Psoas muscle (tissue), 8 donors: Measurements from ENCODE around the gene ARHGEF38. TPM values are rescaled to one million over a fixed set of nuclear protein-coding genes. Genes with fewer than 3 reads are reported as not detected.

Experiments used
- ATAC-seq, 4 donors: fragments of 200-7000 bp; cut with Tn5 transposase; one replicate each; pipeline ENCODE4 v1.9.1; 2020; ENCODE audit warnings: moderate library complexity in 3 of 4, mild to moderate bottlenecking in 2 of 4
- DNase-seq, 2 donors: peaks; one replicate each; pipeline ENCODE4 v3.0.0-alpha.2; 2020
- H3K27ac ChIP-seq: fragments of 200-600 bp; one replicate; pipeline ENCODE4 v1.8.0; 2022
- H3K27me3 ChIP-seq, 3 donors: fragments of 200-600 bp in 1 of 3; one replicate each; pipeline versions ENCODE4 v1.6.1 to v1.8.0; 2013 to 2022; ENCODE audit warnings: low read length in 2 of 3, mild to moderate bottlenecking in 2 of 3, moderate library complexity in 1 of 3; ENCODE audit not compliant: insufficient read depth in 3 of 3
- H3K36me3 ChIP-seq, 2 donors: fragments of 200-600 bp in 1 of 2; one replicate each; pipeline versions ENCODE4 v1.6.1 to v1.8.0; 2013 to 2022; ENCODE audit warnings: low read depth in 1 of 2, mild to moderate bottlenecking in 1 of 2, moderate library complexity in 1 of 2; ENCODE audit not compliant: insufficient read depth in 1 of 2
- H3K4me1 ChIP-seq: fragments of 200-600 bp; one replicate; pipeline ENCODE4 v1.8.0; 2022
- H3K4me3 ChIP-seq: fragments of 200-600 bp; one replicate; pipeline ENCODE4 v1.8.0; 2022; ENCODE audit warnings: mild to moderate bottlenecking
- H3K9me3 ChIP-seq: fragments of 200-600 bp; one replicate; pipeline ENCODE4 v1.8.0; 2022
- CTCF ChIP-seq: fragments of 200-600 bp; IDR thresholded peaks from one replicate; pipeline ENCODE4 v1.8.0; 2022; ENCODE audit warnings: antibody characterized with exemption
- WGBS, 3 donors: extraction: QIAGEN DNeasy Blood & Tissue Kit; methylation state at CpG; one replicate each; pipeline versions ENCODE4 v1.1.6 to v1.1.7; 2013; 5-methylcytosine and 5-hydroxymethylcytosine counted together
- intact Hi-C, 2 donors: fragments of 100-400 bp; cut with DNase I; formaldehyde crosslinking; loops; one replicate each; pipeline versions ENCODE4 v1.11.0 to v1.14.2; 2022
- polyA plus RNA-seq, 3 donors: library from polyadenylated mRNA; stranded (reverse); fragments of 200-250 nt; gene quantifications; one replicate each; pipeline ENCODE4 v1.2.3, GENCODE V29; 2013
- total RNA-seq, 4 donors: library from RNA; stranded (reverse); fragmentation: NEBNext Ultra II Directional in 2 of 4; extraction: Animal tissue kit (Norgen Biotek cat#: 25700) in 2 of 4; gene quantifications; one replicate each; pipeline versions ENCODE4 v1.2.1 to v1.2.4, GENCODE V29; 2021 to 2023
- donor health status: healthy with polysubstance abuse.
- donor health status: DM: no; HTN: no; CAD: no; lungs with moderate emphysema.
- donor health status: Bipolar disorder and iron deficiency.
- donor health status: healthy.
- donor health status: DM: yes; HTN: yes; CAD: no.
- donor health status: DM: no; HTN: no; CAD: no.
- donor health status: DM: no; HTN: no; CAD: no.
- donor health status: DM: yes; HTN: yes; CAD: no.

The ARHGEF38 gene
- total and polyA plus RNA-seq, 7 donors: not detected

DNA sequence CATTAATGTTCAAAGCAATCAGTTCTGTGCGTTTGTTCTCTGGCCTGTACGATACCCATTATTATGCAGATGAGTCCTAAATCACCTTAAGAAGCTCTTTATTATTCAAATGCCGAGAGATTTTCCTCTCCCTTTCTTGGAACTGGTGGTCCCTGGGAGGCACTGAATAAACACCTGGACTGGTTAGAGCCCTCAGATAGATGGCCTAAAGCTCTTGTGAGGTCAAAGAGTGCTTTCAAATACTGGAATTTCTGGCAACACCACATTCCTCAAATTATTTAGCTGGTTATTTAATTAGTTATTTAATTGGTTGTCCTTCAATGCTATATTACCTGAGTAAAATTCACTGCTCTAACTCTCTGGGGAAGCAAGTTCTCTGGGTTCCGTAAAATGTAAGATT is 3.0 kb downstream of the ARHGEF38 start:
- Histone ChIP-seq H3K36me3 (no peaks in the 10 kb centered on the region), H3K4me3 (no peak overlapping the region), H3K9me3 (no peaks in the 10 kb centered on the region), H3K27me3 (no peaks in the 10 kb centered on the region), H3K4me1 (no peaks in the 10 kb centered on the region), H3K27ac (no peak overlapping the region)
- no peak for TF ChIP-seq CTCF
- ATAC-seq (no peak), DNase-seq (no peak)
- WGBS, 3 donors: 69 to 79% (median 72%) methylated on average over 4 of the region's 4 CpGs
- intact Hi-C loops: no loop called here

DNA sequence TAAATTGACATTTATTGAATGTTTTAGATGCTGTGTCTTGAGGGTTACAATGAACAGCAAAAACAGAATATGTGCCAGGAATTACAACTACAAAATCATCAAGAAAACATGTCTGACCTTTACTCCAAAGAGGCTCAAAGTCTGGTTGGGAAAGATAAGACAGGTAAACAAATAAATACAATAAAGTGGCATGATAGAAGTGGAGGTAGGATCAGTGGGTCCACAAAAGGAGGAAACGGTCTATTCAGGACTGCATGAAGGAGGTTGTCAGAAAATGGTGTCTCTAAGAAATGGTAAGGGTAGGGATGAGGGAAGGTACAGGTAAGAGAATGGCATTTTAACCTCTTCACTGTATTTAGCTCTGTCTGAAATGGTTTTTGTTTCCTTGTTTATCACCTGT is 3.8 kb downstream of the ARHGEF38 start:
- no peak overlapping the region for H3K27ac ChIP-seq
- no peaks in the 10 kb centered on the region for H3K27me3 ChIP-seq
- H3K4me1 ChIP-seq: no peaks in the 10 kb centered on the region
- H3K4me3 ChIP-seq: no peak overlapping the region
- 76 to 92% (median 82%) methylated on average over 1 of the region's 1 CpG for WGBS, 3 donors
- ATAC-seq: no peak
- no peak for TF ChIP-seq CTCF
- DNase-seq: no peak
- no peaks in the 10 kb centered on the region for H3K36me3 ChIP-seq
- intact Hi-C loops: no loop called here
- H3K9me3 ChIP-seq: no peaks in the 10 kb centered on the region

GRCh38 chr4:105558277-105558676 is 5.9 kb downstream of the ARHGEF38 start:
- Histone ChIP-seq H3K4me1 (no peaks in the 10 kb centered on the region), H3K27ac (no peak overlapping the region), H3K9me3 (no peaks in the 10 kb centered on the region), H3K36me3 (no peaks in the 10 kb centered on the region), H3K27me3 (no peaks in the 10 kb centered on the region), H3K4me3 (no peak overlapping the region)
- intact Hi-C loops: no loop called here
- DNase-seq: no peak
- TF ChIP-seq CTCF: no peak
- 24 to 37% (median 25%) methylated on average over 3 of the region's 3 CpGs for WGBS, 3 donors
- ATAC-seq: no peak

DNA sequence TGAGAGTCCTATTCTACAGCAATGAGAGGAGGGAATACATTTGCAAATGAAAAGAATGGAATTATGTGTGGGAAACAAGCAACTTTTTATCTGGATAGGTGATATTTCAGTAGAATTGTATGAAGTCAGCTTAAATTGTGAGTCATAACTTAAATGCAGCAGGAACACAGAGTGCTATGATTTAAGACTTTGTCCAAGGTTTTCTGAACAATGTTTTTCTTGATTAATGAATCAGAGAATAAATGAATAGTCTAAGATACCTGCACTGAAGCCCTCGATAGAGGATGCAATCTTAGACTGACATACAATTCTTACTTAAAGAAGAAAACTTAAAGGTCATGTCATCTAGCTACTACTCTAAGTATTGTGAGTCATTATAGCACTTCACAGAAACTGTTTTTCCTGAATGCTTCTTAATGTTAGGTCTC is 8.0 kb downstream of the ARHGEF38 start:
- H3K27ac ChIP-seq: no peak overlapping the region
- no peak for TF ChIP-seq CTCF
- no peaks in the 10 kb centered on the region for H3K27me3 ChIP-seq
- no peaks in the 10 kb centered on the region for H3K4me1 ChIP-seq
- ATAC-seq: no peak
- WGBS, 3 donors: 58 to 64% (median 61%) methylated on average over 1 of the region's 1 CpG
- no peak for DNase-seq
- no peak overlapping the region for H3K4me3 ChIP-seq
- no peaks in the 10 kb centered on the region for H3K9me3 ChIP-seq
- intact Hi-C loops: no loop called here
- H3K36me3 ChIP-seq: no peaks in the 10 kb centered on the region

DNA sequence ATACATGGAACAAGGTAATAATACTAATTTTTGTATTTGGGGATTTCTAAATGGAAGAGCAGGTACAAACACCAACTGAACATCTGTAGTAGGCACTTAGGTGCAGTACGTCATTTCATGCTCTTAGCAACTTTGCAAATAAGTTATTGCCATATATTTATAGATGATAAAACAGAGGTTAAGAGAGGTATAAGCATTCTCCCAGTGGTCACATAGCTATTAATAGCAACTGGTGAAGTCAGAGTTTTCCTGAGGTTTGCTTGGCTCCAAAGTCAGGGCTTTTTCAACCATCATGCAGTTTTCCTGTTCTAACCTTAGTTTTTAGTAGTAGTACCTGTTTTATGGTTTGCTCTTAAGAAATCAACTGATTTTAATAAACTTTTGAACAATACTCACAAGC is 10.9 kb downstream of the ARHGEF38 start:
- H3K27me3 ChIP-seq: no peaks in the 10 kb centered on the region
- WGBS, 3 donors: 44 to 64% (median 63%) methylated on average over 1 of the region's 1 CpG
- no peak overlapping the region for H3K4me3 ChIP-seq
- no peaks in the 10 kb centered on the region for H3K36me3 ChIP-seq
- no peaks in the 10 kb centered on the region for H3K4me1 ChIP-seq
- ATAC-seq (no peak), DNase-seq (no peak)
- intact Hi-C loops: no loop called here
- TF ChIP-seq CTCF: no peak
- H3K27ac ChIP-seq: no peak overlapping the region
- no peaks in the 10 kb centered on the region for H3K9me3 ChIP-seq
